H1 (cell line): Measurements from ENCODE around the gene KIAA1328. TPM values are rescaled to one million over a fixed set of nuclear protein-coding genes. Genes with fewer than 3 reads are reported as not detected.

Source experiments
- polyA plus RNA-seq, 7 experiments: library from polyadenylated mRNA; depleted of rRNA in 3 of 7; stranded (reverse) in 5 of 7; unstranded in 2 of 7; fragments of >200 nt in 5 of 7; fragments of 200-250 nt in 2 of 7; gene quantifications; 1 replicate in 5 of 7; 2 replicates in 1 of 7; 4 replicates in 1 of 7; pipeline versions ENCODE4 v1.2.1 to v1.2.3, GENCODE V29; 2011 to 2013; ENCODE audit warnings: missing spikeins in 2 of 7, mixed read lengths in 2 of 7
- total RNA-seq: library from RNA; stranded (reverse); fragmentation: NEBNext Ultra II Directional; extraction: Animal tissue kit (Norgen Biotek cat#: 25700); gene quantifications from 2 replicates; pipeline ENCODE4 v1.2.1, GENCODE V29; 2021
- TF ChIP-seq, protein P1 (sequence below): fragments of 300-600 bp; sonication (generic); IDR thresholded peaks from 2 replicates; pipeline ENCODE4 v1.7.1; 2012; ENCODE audit warnings: low read length, moderate library complexity, mild to moderate bottlenecking, inconsistent platforms; ENCODE audit not compliant: insufficient replicate concordance

KIAA1328 gene
- total and polyA plus RNA-seq, 2 of the 8 experiments (the other 6 are each of a cell fraction or from before 2014, with no cell fraction given), result 2.6 to 5.7 TPM

DNA sequence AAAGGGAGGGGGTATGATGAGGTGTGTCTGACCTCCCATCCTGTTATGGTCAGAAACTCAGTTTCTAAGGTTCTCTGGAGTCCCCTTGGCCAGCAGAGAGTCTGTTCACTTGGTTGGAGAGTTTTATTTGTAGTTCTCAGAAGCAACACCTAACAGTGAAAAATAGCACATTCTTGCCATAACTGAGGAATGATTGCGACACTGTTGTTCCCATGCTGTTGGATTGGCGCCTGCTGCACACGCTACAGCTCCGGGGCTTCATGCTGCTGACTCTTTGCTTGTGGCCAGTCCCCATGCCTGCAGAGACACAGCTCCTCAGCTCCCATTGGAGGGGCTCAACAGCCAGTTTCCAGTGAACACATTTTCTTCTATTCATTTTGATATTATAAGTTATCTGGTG, 42.2 kb upstream of the KIAA1328 start (continued):
- TF ChIP-seq, protein P1, sequence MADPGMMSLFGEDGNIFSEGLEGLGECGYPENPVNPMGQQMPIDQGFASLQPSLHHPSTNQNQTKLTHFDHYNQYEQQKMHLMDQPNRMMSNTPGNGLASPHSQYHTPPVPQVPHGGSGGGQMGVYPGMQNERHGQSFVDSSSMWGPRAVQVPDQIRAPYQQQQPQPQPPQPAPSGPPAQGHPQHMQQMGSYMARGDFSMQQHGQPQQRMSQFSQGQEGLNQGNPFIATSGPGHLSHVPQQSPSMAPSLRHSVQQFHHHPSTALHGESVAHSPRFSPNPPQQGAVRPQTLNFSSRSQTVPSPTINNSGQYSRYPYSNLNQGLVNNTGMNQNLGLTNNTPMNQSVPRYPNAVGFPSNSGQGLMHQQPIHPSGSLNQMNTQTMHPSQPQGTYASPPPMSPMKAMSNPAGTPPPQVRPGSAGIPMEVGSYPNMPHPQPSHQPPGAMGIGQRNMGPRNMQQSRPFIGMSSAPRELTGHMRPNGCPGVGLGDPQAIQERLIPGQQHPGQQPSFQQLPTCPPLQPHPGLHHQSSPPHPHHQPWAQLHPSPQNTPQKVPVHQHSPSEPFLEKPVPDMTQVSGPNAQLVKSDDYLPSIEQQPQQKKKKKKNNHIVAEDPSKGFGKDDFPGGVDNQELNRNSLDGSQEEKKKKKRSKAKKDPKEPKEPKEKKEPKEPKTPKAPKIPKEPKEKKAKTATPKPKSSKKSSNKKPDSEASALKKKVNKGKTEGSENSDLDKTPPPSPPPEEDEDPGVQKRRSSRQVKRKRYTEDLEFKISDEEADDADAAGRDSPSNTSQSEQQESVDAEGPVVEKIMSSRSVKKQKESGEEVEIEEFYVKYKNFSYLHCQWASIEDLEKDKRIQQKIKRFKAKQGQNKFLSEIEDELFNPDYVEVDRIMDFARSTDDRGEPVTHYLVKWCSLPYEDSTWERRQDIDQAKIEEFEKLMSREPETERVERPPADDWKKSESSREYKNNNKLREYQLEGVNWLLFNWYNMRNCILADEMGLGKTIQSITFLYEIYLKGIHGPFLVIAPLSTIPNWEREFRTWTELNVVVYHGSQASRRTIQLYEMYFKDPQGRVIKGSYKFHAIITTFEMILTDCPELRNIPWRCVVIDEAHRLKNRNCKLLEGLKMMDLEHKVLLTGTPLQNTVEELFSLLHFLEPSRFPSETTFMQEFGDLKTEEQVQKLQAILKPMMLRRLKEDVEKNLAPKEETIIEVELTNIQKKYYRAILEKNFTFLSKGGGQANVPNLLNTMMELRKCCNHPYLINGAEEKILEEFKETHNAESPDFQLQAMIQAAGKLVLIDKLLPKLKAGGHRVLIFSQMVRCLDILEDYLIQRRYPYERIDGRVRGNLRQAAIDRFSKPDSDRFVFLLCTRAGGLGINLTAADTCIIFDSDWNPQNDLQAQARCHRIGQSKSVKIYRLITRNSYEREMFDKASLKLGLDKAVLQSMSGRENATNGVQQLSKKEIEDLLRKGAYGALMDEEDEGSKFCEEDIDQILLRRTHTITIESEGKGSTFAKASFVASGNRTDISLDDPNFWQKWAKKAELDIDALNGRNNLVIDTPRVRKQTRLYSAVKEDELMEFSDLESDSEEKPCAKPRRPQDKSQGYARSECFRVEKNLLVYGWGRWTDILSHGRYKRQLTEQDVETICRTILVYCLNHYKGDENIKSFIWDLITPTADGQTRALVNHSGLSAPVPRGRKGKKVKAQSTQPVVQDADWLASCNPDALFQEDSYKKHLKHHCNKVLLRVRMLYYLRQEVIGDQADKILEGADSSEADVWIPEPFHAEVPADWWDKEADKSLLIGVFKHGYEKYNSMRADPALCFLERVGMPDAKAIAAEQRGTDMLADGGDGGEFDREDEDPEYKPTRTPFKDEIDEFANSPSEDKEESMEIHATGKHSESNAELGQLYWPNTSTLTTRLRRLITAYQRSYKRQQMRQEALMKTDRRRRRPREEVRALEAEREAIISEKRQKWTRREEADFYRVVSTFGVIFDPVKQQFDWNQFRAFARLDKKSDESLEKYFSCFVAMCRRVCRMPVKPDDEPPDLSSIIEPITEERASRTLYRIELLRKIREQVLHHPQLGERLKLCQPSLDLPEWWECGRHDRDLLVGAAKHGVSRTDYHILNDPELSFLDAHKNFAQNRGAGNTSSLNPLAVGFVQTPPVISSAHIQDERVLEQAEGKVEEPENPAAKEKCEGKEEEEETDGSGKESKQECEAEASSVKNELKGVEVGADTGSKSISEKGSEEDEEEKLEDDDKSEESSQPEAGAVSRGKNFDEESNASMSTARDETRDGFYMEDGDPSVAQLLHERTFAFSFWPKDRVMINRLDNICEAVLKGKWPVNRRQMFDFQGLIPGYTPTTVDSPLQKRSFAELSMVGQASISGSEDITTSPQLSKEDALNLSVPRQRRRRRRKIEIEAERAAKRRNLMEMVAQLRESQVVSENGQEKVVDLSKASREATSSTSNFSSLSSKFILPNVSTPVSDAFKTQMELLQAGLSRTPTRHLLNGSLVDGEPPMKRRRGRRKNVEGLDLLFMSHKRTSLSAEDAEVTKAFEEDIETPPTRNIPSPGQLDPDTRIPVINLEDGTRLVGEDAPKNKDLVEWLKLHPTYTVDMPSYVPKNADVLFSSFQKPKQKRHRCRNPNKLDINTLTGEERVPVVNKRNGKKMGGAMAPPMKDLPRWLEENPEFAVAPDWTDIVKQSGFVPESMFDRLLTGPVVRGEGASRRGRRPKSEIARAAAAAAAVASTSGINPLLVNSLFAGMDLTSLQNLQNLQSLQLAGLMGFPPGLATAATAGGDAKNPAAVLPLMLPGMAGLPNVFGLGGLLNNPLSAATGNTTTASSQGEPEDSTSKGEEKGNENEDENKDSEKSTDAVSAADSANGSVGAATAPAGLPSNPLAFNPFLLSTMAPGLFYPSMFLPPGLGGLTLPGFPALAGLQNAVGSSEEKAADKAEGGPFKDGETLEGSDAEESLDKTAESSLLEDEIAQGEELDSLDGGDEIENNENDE, result no peak
